Stimulated activated CD4-positive, alpha-beta T cell treated with anti-CD3 and anti-CD28 coated beads, Interleukin-4, amount 100 ng/mL, for 4 hours (primary cell): ENCODE data around the gene IL33.

ENCODE experiments used
- DNase-seq, 2 experiments: peaks; one replicate each; pipeline ENCODE4 v3.0.0-alpha.2; 2020

Gene IL33

DNA sequence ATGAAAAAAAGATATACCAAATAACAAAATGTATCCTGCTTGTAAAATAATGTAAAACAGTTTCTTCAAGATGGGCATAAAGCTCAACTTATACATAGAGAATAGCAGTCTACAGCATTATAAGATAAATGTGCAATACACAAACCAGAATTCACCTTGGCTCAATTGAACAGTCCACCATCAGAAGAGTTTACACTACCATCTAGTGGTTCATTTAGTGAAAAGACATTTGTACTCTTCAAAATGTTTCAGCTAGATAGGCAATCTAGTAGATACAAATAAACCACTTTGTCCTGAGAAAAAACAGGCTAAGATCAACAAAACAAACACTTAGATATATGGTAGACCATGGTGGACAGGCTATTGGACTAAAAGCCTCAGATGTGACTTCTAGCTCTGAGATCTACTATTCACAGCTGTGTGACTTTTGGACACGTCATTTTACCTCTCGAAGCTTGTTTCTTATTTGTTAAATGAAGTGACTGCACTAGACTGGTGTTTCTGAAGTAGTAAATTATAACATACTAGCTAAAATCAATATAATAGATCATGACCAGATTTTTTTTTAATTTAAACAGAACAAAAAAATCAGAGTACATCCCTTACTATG, 90.5 kb downstream of the IL33 start:
- no peak for DNase-seq
